Omental fat pad (tissue), 4 donors: ENCODE measurements around the gene SARDH. TPM values are rescaled to one million over a fixed set of nuclear protein-coding genes. Genes with fewer than 3 reads are reported as not detected.

Source experiments
- ATAC-seq: fragments of 150-250 bp; one replicate; pipeline ENCODE4 v1.9.1; 2016; ENCODE audit warnings: mild to moderate bottlenecking, moderate library complexity; ENCODE audit not compliant: low FRiP score
- DNase-seq: peaks from one replicate; pipeline ENCODE4 v3.0.0-alpha.2; 2019; ENCODE audit warnings: low spot score
- total RNA-seq, 4 donors: library from RNA; depleted of rRNA; stranded (reverse); fragments of >200 nt; gene quantifications; one replicate each; pipeline ENCODE4 v1.1.0, GENCODE V29; 2016
- TF ChIP-seq, protein P1 (sequence below), 3 donors: fragments of 450-650 bp; IDR thresholded peaks; one replicate each; pipeline ENCODE4 v1.5.1; 2016 to 2017; ENCODE audit warnings: antibody characterized with exemption in 3 of 3, mild to moderate bottlenecking in 3 of 3, moderate library complexity in 2 of 3

Gene SARDH, protein sequence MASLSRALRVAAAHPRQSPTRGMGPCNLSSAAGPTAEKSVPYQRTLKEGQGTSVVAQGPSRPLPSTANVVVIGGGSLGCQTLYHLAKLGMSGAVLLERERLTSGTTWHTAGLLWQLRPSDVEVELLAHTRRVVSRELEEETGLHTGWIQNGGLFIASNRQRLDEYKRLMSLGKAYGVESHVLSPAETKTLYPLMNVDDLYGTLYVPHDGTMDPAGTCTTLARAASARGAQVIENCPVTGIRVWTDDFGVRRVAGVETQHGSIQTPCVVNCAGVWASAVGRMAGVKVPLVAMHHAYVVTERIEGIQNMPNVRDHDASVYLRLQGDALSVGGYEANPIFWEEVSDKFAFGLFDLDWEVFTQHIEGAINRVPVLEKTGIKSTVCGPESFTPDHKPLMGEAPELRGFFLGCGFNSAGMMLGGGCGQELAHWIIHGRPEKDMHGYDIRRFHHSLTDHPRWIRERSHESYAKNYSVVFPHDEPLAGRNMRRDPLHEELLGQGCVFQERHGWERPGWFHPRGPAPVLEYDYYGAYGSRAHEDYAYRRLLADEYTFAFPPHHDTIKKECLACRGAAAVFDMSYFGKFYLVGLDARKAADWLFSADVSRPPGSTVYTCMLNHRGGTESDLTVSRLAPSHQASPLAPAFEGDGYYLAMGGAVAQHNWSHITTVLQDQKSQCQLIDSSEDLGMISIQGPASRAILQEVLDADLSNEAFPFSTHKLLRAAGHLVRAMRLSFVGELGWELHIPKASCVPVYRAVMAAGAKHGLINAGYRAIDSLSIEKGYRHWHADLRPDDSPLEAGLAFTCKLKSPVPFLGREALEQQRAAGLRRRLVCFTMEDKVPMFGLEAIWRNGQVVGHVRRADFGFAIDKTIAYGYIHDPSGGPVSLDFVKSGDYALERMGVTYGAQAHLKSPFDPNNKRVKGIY
- 1 to 10 TPM in 3 of 4 donors, under 1 TPM in 1; 0.56 to 6.9 (median 1.8) TPM for total RNA-seq

DNA sequence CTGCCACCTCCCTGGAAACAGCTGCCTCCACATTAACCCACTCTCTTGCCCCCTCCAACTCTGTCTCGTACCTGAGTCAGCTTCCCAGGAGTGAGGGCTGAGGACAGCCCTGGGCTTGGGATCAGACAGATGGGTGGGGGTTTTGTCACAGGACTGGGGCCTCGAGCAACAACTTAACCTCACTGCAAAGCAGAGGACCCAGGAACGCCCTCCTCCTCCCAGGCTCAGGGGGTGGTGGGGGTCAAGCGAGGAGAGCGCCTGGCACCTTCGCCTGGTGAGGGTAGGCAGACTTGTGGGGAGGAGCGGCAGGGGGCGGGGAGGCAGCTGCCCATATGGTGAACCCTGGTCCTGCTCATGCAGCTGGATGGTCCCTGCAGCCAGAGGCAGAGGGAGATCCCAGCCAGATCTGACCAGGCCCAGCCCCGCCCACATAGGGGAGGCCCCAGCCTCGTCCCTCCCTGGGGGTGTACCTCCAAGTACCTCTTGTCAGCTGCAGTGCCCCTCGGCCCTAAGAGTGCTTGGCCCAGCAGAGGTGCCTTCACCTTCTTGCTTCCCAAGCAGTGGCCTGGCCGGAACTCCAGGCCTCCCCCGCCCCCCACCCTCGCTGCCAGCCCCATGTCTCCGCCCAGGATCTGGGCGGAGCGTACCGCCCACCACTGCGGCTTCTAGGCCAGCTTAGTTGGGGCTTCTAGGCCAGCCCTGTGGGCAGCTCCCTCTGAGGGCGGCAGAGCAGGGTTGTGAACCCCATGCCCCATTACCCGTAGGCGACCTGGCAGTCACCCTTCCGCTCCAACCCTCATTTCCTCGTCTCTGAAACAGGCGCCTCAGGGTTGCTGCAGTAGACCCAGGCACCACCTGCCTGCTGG is at the start of gene SARDH:
TSS of gene SARDH (minus strand) at position 579 of the 866 bp plus-strand sequence. CDS start 4,179 bp downstream, outside the sequence.
- TF ChIP-seq, protein P1, sequence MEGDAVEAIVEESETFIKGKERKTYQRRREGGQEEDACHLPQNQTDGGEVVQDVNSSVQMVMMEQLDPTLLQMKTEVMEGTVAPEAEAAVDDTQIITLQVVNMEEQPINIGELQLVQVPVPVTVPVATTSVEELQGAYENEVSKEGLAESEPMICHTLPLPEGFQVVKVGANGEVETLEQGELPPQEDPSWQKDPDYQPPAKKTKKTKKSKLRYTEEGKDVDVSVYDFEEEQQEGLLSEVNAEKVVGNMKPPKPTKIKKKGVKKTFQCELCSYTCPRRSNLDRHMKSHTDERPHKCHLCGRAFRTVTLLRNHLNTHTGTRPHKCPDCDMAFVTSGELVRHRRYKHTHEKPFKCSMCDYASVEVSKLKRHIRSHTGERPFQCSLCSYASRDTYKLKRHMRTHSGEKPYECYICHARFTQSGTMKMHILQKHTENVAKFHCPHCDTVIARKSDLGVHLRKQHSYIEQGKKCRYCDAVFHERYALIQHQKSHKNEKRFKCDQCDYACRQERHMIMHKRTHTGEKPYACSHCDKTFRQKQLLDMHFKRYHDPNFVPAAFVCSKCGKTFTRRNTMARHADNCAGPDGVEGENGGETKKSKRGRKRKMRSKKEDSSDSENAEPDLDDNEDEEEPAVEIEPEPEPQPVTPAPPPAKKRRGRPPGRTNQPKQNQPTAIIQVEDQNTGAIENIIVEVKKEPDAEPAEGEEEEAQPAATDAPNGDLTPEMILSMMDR (IDR thresholded peaks at IDR 0.05) = no peak
- ATAC-seq (peak; percentile 40), DNase-seq (no peak)

DNA sequence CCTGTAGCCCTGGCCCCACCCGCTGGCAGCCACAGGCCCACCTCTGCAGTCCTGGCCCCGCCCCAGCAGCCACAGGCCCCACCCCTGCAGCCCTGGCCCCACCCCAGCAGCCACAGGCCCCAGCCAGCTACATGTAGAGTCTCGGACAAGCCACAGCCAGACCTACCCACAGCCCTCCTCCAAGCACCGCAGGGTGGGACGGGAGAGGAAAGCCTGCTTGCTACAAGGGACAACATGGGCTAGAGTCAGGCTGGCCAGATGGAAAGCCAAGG is 49.5 kb upstream of the SARDH start:
- no peak for ATAC-seq
- no peak for DNase-seq
- TF ChIP-seq, protein P1 (IDR thresholded peaks at IDR 0.05) = no peak

DNA sequence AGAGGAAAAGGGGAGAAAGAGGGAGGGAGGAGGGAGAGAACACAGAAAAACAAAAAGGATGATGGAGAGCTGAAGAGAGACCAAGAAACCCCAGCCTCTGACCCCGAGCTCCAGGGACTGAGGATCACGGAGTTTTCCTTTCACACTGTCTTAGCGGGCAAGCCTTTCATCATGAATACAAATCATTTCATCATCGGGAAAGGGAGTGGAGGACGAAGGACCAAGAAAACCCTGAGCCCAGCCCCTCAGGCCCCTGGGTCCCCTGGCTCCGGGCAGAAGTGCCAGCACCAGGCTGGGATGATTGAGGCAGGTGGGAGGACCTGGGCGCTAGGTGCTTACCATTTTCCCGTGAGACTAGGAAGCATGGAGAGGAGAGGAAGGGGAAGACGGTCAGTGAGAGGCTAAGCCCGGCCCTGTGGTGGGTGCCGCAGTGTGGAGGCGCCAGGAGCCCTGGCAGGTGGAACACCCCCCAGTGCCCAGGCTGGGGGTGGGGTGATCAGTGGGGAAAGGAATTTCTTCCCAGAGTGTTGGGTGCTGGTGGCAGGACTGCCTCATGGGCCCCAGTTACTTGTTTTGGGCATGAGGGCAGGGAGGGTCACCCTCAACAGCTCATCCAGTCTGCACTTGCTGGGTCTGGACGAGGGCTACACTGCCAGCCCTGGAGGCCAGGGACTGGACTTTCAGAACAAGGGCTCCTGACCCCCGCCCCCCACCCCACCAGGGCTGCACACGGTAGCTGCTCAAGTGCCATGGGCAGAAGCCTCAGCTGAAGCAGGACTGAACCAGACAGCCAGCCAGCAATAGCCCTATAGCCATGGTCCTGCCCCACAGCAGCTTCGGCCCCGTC is 49.0 kb upstream of the SARDH start:
- TF ChIP-seq, protein P1 (IDR thresholded peaks at IDR 0.05) = no peak
- ATAC-seq (no peak), DNase-seq (no peak)

DNA sequence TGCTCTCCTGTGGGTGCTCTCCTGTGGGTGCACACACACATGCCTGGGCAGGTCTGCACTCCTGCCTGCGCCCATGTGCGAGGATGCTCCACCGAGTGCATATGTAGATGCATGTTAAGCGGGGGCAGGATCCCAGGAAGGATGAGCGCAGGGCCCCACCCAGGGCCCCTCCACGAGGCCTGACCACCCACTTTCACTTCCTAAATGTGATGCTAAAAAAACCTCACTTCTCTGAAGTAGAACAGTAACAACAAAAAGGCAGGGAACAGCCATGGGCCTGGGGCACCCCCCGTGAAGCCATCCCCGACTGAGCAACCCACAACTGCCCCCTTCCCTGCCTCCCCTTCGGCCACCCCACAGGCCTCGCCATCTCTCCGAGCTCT is 48.2 kb upstream of the SARDH start:
- DNase-seq (no peak), ATAC-seq (no peak)
- TF ChIP-seq, protein P1 (IDR thresholded peaks at IDR 0.05) = no peak

DNA sequence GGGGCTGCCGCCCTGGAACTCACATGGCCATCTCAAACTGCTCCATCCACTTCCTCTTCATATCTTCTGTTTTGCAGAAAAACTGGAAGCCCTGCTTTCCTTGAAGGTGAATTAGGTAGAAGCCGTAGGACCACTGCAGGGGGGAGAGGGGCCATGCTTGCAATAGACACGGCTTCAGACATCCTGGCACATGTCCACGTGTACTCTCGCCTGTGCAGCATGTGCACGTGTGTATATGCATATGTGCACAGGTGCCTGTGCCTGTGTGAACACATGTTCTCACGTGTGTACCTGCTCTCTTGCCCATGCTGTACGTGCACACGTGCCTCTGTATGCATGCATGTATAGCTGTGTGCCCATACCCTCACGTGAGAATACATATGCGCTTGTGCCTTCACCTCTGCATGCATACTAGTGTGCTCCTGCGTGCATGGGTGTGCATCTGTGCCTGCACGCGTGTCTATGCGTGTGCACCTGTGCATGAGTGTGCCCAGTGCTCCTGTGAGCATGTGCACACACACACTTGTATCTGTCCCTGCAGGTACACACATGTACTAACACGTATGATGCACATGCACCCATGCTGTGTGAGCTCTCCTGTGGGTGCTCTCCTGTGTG is 47.7 kb upstream of the SARDH start:
- ATAC-seq (no peak), DNase-seq (no peak)
- TF ChIP-seq, protein P1 (IDR thresholded peaks at IDR 0.05) = no peak
